Stromal cell of bone marrow (primary cell): Measurements from ENCODE around the gene CCNG1.

Experiments
- DNase-seq: peaks from one replicate; pipeline ENCODE4 v3.0.0-alpha.2; 2012; ENCODE audit warnings: low read depth

The CCNG1 gene

DNA sequence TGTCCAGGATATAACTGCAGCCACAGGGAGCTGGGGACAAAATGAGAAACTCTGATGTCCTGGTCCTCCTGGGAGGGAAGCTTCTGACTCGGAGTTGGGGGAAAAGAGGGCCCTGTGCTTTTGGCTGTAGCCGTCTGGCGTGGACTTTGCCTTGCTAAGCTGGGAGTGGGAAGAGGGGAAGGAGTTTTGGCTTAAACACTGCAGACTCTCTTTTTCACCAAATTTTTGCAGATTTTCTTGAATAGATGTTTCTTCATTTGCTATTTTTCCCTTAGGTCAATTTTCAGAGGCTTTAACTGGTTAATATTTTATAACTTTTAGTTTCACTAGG lies 52.3 kb downstream of the CCNG1 start:
- no peak for DNase-seq
